H9 (cell line): ENCODE measurements around the gene CD47. TPM values are rescaled to one million over a fixed set of nuclear protein-coding genes. Genes with fewer than 3 reads are reported as not detected.

Source experiments
- DNase-seq: peaks from one replicate; pipeline ENCODE4 v3.0.0-alpha.2; 2017
- H2AFZ ChIP-seq: one replicate; pipeline ENCODE4 v1.6.1; 2013; ENCODE audit warnings: mild to moderate bottlenecking, low read length, control low read depth, moderate library complexity
- H2AK5ac ChIP-seq: 2 replicates; pipeline ENCODE4 v1.6.1; 2013; ENCODE audit warnings: low read length, control low read depth, mixed read lengths; ENCODE audit not compliant: insufficient read length
- H2BK120ac ChIP-seq: one replicate; pipeline ENCODE4 v1.6.1; 2013; ENCODE audit warnings: low read depth, mild to moderate bottlenecking, low read length, control low read depth, inconsistent platforms; ENCODE audit not compliant: poor library complexity, severe bottlenecking
- H2BK12ac ChIP-seq: 2 replicates; pipeline ENCODE4 v1.6.1; 2013; ENCODE audit warnings: low read length, control low read depth, mixed read lengths, low read depth; ENCODE audit not compliant: insufficient read length
- H2BK15ac ChIP-seq: 2 replicates; pipeline ENCODE4 v1.6.1; 2013; ENCODE audit warnings: low read depth, low read length, control low read depth
- H2BK20ac ChIP-seq: one replicate; pipeline ENCODE4 v1.6.1; 2013; ENCODE audit warnings: low read depth, mild to moderate bottlenecking, low read length, control low read depth, inconsistent platforms; ENCODE audit not compliant: poor library complexity, severe bottlenecking
- H2BK5ac ChIP-seq: 2 replicates; pipeline ENCODE4 v1.6.1; 2013; ENCODE audit warnings: low read length, control low read depth, mixed read lengths; ENCODE audit not compliant: insufficient read length
- H3K14ac ChIP-seq: 2 replicates; pipeline ENCODE4 v1.6.1; 2013; ENCODE audit warnings: low read length, control low read depth; ENCODE audit not compliant: insufficient read depth
- H3K18ac ChIP-seq: 2 replicates; pipeline ENCODE4 v1.6.1; 2013; ENCODE audit warnings: low read depth, mild to moderate bottlenecking, mixed read lengths, low read length, control low read depth; ENCODE audit not compliant: insufficient read length
- H3K23ac ChIP-seq: 2 replicates; pipeline ENCODE4 v1.6.1; 2013; ENCODE audit warnings: low read length, control low read depth, mixed read lengths, low read depth; ENCODE audit not compliant: insufficient read length
- H3K23me2 ChIP-seq: 2 replicates; pipeline ENCODE4 v1.6.1; 2013; ENCODE audit warnings: low read depth, mild to moderate bottlenecking, mixed read lengths, low read length, control low read depth; ENCODE audit not compliant: insufficient read length, poor library complexity, severe bottlenecking
- H3K27ac ChIP-seq: 2 replicates; pipeline ENCODE4 v1.5.1; 2013; ENCODE audit warnings: low read length, control low read depth, mixed read lengths, low read depth; ENCODE audit not compliant: insufficient read length
- H3K27me3 ChIP-seq: 2 replicates; pipeline ENCODE4 v1.6.1; 2013; ENCODE audit warnings: low read length, control low read depth, inconsistent platforms; ENCODE audit not compliant: insufficient read depth
- H3K4ac ChIP-seq: 2 replicates; pipeline ENCODE4 v1.6.1; 2013; ENCODE audit warnings: low read depth, mild to moderate bottlenecking, control low read depth, inconsistent platforms, low read length, moderate library complexity
- H3K4me1 ChIP-seq: 2 replicates; pipeline ENCODE4 v1.6.1; 2013; ENCODE audit warnings: low read length, control low read depth, inconsistent platforms; ENCODE audit not compliant: insufficient read depth
- H3K4me2 ChIP-seq: 2 replicates; pipeline ENCODE4 v1.6.1; 2013; ENCODE audit warnings: low read length, control low read depth, mixed read lengths; ENCODE audit not compliant: insufficient read length, insufficient read depth
- H3K56ac ChIP-seq: 2 replicates; pipeline ENCODE4 v1.6.1; 2013; ENCODE audit warnings: low read depth, mild to moderate bottlenecking, mixed read lengths, low read length, control low read depth; ENCODE audit not compliant: insufficient read length
- H3K79me1 ChIP-seq: 2 replicates; pipeline ENCODE4 v1.6.1; 2013; ENCODE audit warnings: low read depth, mild to moderate bottlenecking, moderate library complexity, low read length, control low read depth, inconsistent platforms; ENCODE audit not compliant: insufficient read depth, poor library complexity, severe bottlenecking
- H3K79me2 ChIP-seq: 2 replicates; pipeline ENCODE4 v1.6.1; 2013; ENCODE audit warnings: low read length, control low read depth, inconsistent platforms; ENCODE audit not compliant: insufficient read depth
- H3K9ac ChIP-seq: 2 replicates; pipeline ENCODE4 v1.6.1; 2013; ENCODE audit warnings: low read length, control low read depth, mixed read lengths; ENCODE audit not compliant: insufficient read length; ENCODE audit errors: extremely low read depth
- H3K9me3 ChIP-seq: one replicate; pipeline ENCODE4 v1.6.1; 2013; ENCODE audit warnings: low read depth, low read length, inconsistent platforms; ENCODE audit not compliant: control insufficient read depth
- H3T11ph ChIP-seq: one replicate; pipeline ENCODE4 v1.6.1; 2013; ENCODE audit warnings: mild to moderate bottlenecking, low read length, control low read depth, inconsistent platforms
- H4K20me1 ChIP-seq: one replicate; pipeline ENCODE4 v1.6.1; 2013; ENCODE audit not compliant: control insufficient read depth, insufficient read length, insufficient read depth
- H4K5ac ChIP-seq: 2 replicates; pipeline ENCODE4 v1.6.1; 2013; ENCODE audit warnings: low read depth, mild to moderate bottlenecking, mixed read lengths, low read length, control low read depth; ENCODE audit not compliant: insufficient read length
- H4K8ac ChIP-seq: replicated peaks from 2 replicates; pipeline ENCODE4 v1.6.1; 2013; ENCODE audit warnings: low read length, control low read depth, mixed read lengths, low read depth; ENCODE audit not compliant: insufficient read length
- H4K91ac ChIP-seq: 2 replicates; pipeline ENCODE4 v1.6.1; 2013; ENCODE audit warnings: low read depth, mild to moderate bottlenecking, moderate library complexity, mixed read lengths, low read length, control low read depth; ENCODE audit not compliant: insufficient read length
- H3K27ac Mint-ChIP-seq, 3 experiments: 2 replicates in 2 of 3; 3 replicates in 1 of 3; pipeline ENCODE4 v1.8.0; 2020 to 2021; ENCODE audit warnings: mixed read lengths in 3 of 3, mild to moderate bottlenecking in 1 of 3, moderate library complexity in 1 of 3
- H3K27me3 Mint-ChIP-seq: 2 replicates; pipeline ENCODE4 v1.8.0; 2021; ENCODE audit warnings: low read depth, mild to moderate bottlenecking, moderate library complexity, mixed read lengths
- H3K36me3 Mint-ChIP-seq, 3 experiments: 2 replicates in 2 of 3; 3 replicates in 1 of 3; pipeline ENCODE4 v1.8.0; 2020 to 2021; ENCODE audit warnings: low read depth in 3 of 3, mixed read lengths in 3 of 3; ENCODE audit not compliant: insufficient read depth in 1 of 3
- H3K4me1 Mint-ChIP-seq, 2 experiments: 2 replicates each; pipeline ENCODE4 v1.8.0; 2020; ENCODE audit warnings: mixed read lengths in 2 of 2
- H3K4me3 Mint-ChIP-seq, 2 experiments: 2 replicates in 1 of 2; 3 replicates in 1 of 2; pipeline ENCODE4 v1.8.0; 2020 to 2021; ENCODE audit warnings: mild to moderate bottlenecking in 2 of 2, mixed read lengths in 2 of 2, moderate library complexity in 1 of 2
- H3K9me3 Mint-ChIP-seq, 2 experiments: 2 replicates in 1 of 2; 3 replicates in 1 of 2; pipeline ENCODE4 v1.8.0; 2020; ENCODE audit warnings: mild to moderate bottlenecking in 2 of 2, mixed read lengths in 2 of 2, moderate library complexity in 1 of 2
- CTCF ChIP-seq: fragments of 200-600 bp; sonication (generic); conservative IDR thresholded peaks from 3 replicates; pipeline ENCODE4 v1.8.0; 2021; ENCODE audit warnings: antibody characterized with exemption, mild to moderate bottlenecking
- WGBS: extraction: QIAGEN DNeasy Blood & Tissue Kit; methylation state at CpG from one replicate; pipeline ENCODE4 v1.1.7; 2013; ENCODE audit warnings: missing lambda C conversion rate, low lambda C conversion rate, mixed read lengths; ENCODE audit not compliant: insufficient read length; ENCODE audit errors: extremely low coverage; 5-methylcytosine and 5-hydroxymethylcytosine counted together
- total RNA-seq: library from RNA; stranded (reverse); gene quantifications from 2 replicates; pipeline ENCODE4 v1.2.1, GENCODE V29; 2021

CD47 gene
- total RNA-seq, 1 experiment from 2014 or later = 15.4 TPM

DNA sequence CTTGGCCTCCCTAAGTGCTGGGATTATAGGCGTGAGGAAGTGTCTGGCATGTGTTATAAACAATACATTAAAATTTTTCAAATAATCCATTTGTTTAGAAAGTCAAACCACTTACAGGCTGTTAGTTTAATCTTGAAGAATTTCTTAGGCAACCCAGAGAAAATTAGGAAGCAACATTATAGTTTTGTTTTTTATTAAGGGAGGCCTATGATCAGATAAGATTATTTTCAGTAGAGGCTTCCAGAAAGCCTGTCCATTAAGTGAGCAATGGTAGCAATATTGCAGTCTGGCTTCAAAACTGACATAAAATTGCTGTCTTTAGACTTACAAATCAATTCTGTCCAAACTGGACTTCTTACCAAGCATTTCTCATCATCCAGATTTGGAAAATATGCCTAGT is 49.6 kb downstream of the CD47 start:
- no peak for DNase-seq
- no peak overlapping the region for H2BK12ac ChIP-seq
- Mint-ChIP-seq H3K4me1 (peaks cover 8 to 15% of the 10 kb centered on the region in 2 experiments), H3K4me3 (no peak overlapping the region), H3K27ac (no peak overlapping the region), H3K27me3 (no peaks in the 10 kb centered on the region), H3K9me3 (no peaks in the 10 kb centered on the region), H3K36me3 (no peaks in the 10 kb centered on the region)
- H4K91ac ChIP-seq = no peak overlapping the region
- no peak overlapping the region for H2AK5ac ChIP-seq
- WGBS = no CpG with 5 or more reads among the region's 1 CpG
- H3K23ac ChIP-seq = no peak overlapping the region
- no peak overlapping the region for H3K27ac ChIP-seq
- H2AFZ ChIP-seq = no peak overlapping the region
- no peak overlapping the region for H3K4me2 ChIP-seq
- no peaks in the 10 kb centered on the region for H3K23me2 ChIP-seq
- no peak overlapping the region for H3K18ac ChIP-seq
- H3K56ac ChIP-seq = no peak overlapping the region
- no peaks in the 10 kb centered on the region for H3K79me1 ChIP-seq
- H4K20me1 ChIP-seq = no peaks in the 10 kb centered on the region
- H3K79me2 ChIP-seq = no peaks in the 10 kb centered on the region
- no peak overlapping the region for H3K4ac ChIP-seq
- TF ChIP-seq CTCF = no peak
- no peak overlapping the region for H2BK5ac ChIP-seq
- no peaks in the 10 kb centered on the region for H3K9me3 ChIP-seq
- H2BK20ac ChIP-seq = no peak overlapping the region
- H3K9ac ChIP-seq = no peak overlapping the region
- H3K27me3 ChIP-seq = no peaks in the 10 kb centered on the region
- H4K8ac ChIP-seq = no peak overlapping the region
- H3K4me1 ChIP-seq = peaks cover 3% of the 10 kb centered on the region; the same call in 1 of the 2 replicates
- no peak overlapping the region for H2BK120ac ChIP-seq
- no peak overlapping the region for H3T11ph ChIP-seq
- no peak overlapping the region for H4K5ac ChIP-seq
- H3K14ac ChIP-seq = no peak overlapping the region
- H2BK15ac ChIP-seq = no peak overlapping the region
